HL-60 (cell line): Measurements from ENCODE around the gene TOMM70.
"Not testable (repeated sequence)": the region's sequence is repeated elsewhere in the genome, so short reads cannot be mapped to it uniquely, and the experiment has no call there.

Experiments
- DNase-seq, 2 experiments: peaks; one replicate each; pipeline ENCODE4 v3.0.0-alpha.2; 2010 to 2020; ENCODE audit warnings: low read depth in 1 of 2, low spot score in 1 of 2
- H3K27ac ChIP-seq: fragments of 250-450 bp; sonication (Bioruptor Pico); replicated peaks from 2 replicates; pipeline ENCODE4 v1.5.1; 2020; ENCODE audit warnings: mild to moderate bottlenecking, moderate library complexity
- H3K27me3 ChIP-seq: fragments of 250-450 bp; sonication (Bioruptor Pico); 2 replicates; pipeline ENCODE4 v1.5.1; 2021; ENCODE audit warnings: mild to moderate bottlenecking, moderate library complexity; ENCODE audit not compliant: insufficient read depth, poor library complexity, severe bottlenecking
- H3K4me3 ChIP-seq: replicated peaks from 2 replicates; pipeline ENCODE4 v1.5.1; 2011; ENCODE audit warnings: mild to moderate bottlenecking, control low read depth, low read length; ENCODE audit not compliant: insufficient read depth
- CTCF ChIP-seq: IDR thresholded peaks from one replicate; pipeline ENCODE4 v1.5.1; 2011; ENCODE audit warnings: low read length, control low read depth, inconsistent platforms; ENCODE audit not compliant: insufficient read depth
- GABPA ChIP-seq: IDR thresholded peaks from 2 replicates; pipeline ENCODE4 v1.6.1; 2012; ENCODE audit warnings: low read depth
- POLR2AphosphoS5 ChIP-seq: IDR thresholded peaks from 2 replicates; pipeline ENCODE4 v1.6.1; 2012; ENCODE audit warnings: low read depth
- REST ChIP-seq: IDR thresholded peaks from 2 replicates; pipeline ENCODE4 v1.6.1; 2012; ENCODE audit warnings: low read depth; ENCODE audit not compliant: insufficient replicate concordance
- SPI1 ChIP-seq: IDR thresholded peaks from 2 replicates; pipeline ENCODE4 v1.6.1; 2012; ENCODE audit warnings: low read depth, mild to moderate bottlenecking, borderline replicate concordance

TOMM70 gene

GRCh38 chr3:100330651-100331050 lies 70.2 kb downstream of the TOMM70 start:
- Histone ChIP-seq H3K27me3 (no peaks in the 10 kb centered on the region), H3K27ac (no peak overlapping the region), H3K4me3 (no peak overlapping the region)
- DNase-seq = no peak
- no peak for TF ChIP-seq POLR2AphosphoS5
- no peak for TF ChIP-seq CTCF
- TF ChIP-seq SPI1 = no peak
- TF ChIP-seq REST = no peak
- no peak for TF ChIP-seq GABPA

GRCh38 chr3:100329800-100330489 lies 70.9 kb downstream of the TOMM70 start:
- Histone ChIP-seq H3K27me3 (no peaks in the 10 kb centered on the region), H3K4me3 (no peak overlapping the region), H3K27ac (no peak overlapping the region)
- TF ChIP-seq CTCF = no peak
- no peak for TF ChIP-seq SPI1
- no peak for TF ChIP-seq REST
- no peak for TF ChIP-seq GABPA
- TF ChIP-seq POLR2AphosphoS5 = no peak
- no peak for DNase-seq

GRCh38 chr3:100327377-100327776 lies 73.5 kb downstream of the TOMM70 start:
- not testable (repeated sequence) for H3K27ac ChIP-seq, H3K27me3 ChIP-seq, H3K4me3 ChIP-seq, DNase-seq

- DNase-seq = no peak
- H3K27ac ChIP-seq = no peak overlapping the region
- no peak overlapping the region for H3K4me3 ChIP-seq
- TF ChIP-seq SPI1 (no peak), GABPA (no peak), POLR2AphosphoS5 (no peak), CTCF (no peak), REST (no peak)
- no peaks in the 10 kb centered on the region for H3K27me3 ChIP-seq
Observed at GRCh38 chr3:100325827-100326226, 75.1 kb downstream of the TOMM70 start.
